Measurements from ENCODE around the gene PCSK7.
A peak's percentile ranks its signal among the peaks of the same experiment; 100 is the strongest.

PCSK7 gene

DNA sequence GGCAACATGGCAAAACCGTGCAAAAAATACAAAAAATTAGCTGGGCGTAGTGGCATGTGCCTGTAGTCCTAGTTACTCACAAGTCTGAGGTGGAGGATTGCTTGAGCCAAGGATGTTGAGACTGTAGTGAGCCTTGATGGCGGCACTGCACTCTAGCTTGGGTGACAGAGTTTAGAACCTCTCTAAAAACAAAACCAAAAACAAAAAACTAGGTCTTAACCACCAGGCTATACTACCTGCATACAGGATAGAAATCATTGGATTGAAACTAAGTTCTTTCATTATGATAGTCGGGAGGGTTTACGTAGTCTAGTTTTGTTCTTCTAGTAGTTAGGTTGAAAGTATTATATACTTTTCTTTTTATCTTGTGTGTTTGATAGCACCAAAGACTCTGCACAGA lies 6.3 kb upstream of the PCSK7 start:
- Histone ChIP-seq H3K27me3 (no peaks in the 10 kb centered on the region), H3K27ac (no peak overlapping the region), H3K4me3 (no peak overlapping the region), H3K36me3 (peaks cover 29 to 48% (median 39%) of the 10 kb centered on the region in 3 donors), H3K9me3 (no peaks in the 10 kb centered on the region), H3K4me1 (peaks cover 0 to 12% (median 7%) of the 10 kb centered on the region in 4 donors)
- DNase-seq: no peak
- intact Hi-C loops (cut with DNase I; ENCODE audit: low total_unique reads): loop anchor here (10.0 kb wide), 2 partner anchors 363 to 453 kb away; partner anchors contain the start of gene ZPR1
- no peak for TF ChIP-seq CTCF (IDR thresholded peaks at IDR 0.05)

DNA sequence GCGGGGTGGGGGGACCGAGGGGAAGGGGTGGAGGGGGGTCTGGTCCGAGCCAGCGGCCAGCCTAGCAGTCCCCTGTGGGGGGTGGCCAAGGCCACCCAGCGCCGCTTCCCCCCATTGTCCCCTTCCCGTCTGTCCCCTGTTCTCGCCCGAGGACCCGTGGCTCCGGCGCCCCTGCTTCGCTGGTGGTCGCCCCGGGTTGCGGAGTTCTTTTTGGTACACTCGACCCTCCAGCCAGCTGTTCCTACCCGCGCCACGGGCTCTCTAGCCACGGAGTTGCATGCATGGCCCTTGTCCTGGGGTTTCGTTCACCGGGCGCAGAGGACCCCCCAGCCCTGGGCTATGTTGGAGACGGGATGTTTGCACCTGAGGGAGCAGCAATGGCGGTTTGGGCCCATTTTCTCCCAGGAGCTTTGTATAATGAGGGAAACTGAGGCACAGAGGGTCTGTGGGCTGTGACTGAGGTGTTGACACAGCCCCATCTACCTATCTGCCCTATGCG lies 1.1 kb upstream of the PCSK7 start:
- Histone ChIP-seq H3K27ac (peak overlapping the region; percentile 86 to 94), H3K4me3 (peak overlapping the region; percentile 66 to 83), H3K4me1 (peaks cover 0 to 32% (median 26%) of the 10 kb centered on the region in 4 donors), H3K36me3 (peaks cover 13 to 23% (median 20%) of the 10 kb centered on the region in 3 donors), H3K9me3 (no peaks in the 10 kb centered on the region), H3K27me3 (no peaks in the 10 kb centered on the region)
- TF ChIP-seq CTCF (IDR thresholded peaks at IDR 0.05): no peak
- DNase-seq: no peak
- intact Hi-C loops (cut with DNase I; ENCODE audit: low total_unique reads): loop anchor here (5.0 to 10.0 kb wide), 4 partner anchors 41 to 448 kb away; partner anchors contain the start of genes BACE1 and ZPR1

GRCh38 chr11:117232092-117232878 lies 412 bp upstream of the PCSK7 start, which contains the start of gene RNF214:
Gene RNF214, plus strand, starts transcription at chr11:117232671. Its CDS starts 1,602 bp downstream, at chr11:117234273.
- H3K9me3 ChIP-seq: no peaks in the 10 kb centered on the region
- H3K4me3 ChIP-seq: peak within 1 kb of the TSS; percentile 66 to 83
- intact Hi-C loops (cut with DNase I; ENCODE audit: low total_unique reads): loop anchor here (5.0 to 10.0 kb wide), 4 partner anchors 40 to 447 kb away; partner anchors contain the start of genes BACE1 and ZPR1
- no peaks in the 10 kb centered on the region for H3K27me3 ChIP-seq
- H3K4me1 ChIP-seq: peaks cover 0 to 32% (median 26%) of the 10 kb centered on the region in 4 donors
- DNase-seq: peak; percentile 56 to 88
- H3K27ac ChIP-seq: peak within 1 kb of the TSS; percentile 86 to 94
- TF ChIP-seq CTCF (IDR thresholded peaks at IDR 0.05): peak; percentile 83 to 97
- peaks cover 13 to 30% (median 27%) of the 10 kb centered on the region in 3 donors for H3K36me3 ChIP-seq

DNA sequence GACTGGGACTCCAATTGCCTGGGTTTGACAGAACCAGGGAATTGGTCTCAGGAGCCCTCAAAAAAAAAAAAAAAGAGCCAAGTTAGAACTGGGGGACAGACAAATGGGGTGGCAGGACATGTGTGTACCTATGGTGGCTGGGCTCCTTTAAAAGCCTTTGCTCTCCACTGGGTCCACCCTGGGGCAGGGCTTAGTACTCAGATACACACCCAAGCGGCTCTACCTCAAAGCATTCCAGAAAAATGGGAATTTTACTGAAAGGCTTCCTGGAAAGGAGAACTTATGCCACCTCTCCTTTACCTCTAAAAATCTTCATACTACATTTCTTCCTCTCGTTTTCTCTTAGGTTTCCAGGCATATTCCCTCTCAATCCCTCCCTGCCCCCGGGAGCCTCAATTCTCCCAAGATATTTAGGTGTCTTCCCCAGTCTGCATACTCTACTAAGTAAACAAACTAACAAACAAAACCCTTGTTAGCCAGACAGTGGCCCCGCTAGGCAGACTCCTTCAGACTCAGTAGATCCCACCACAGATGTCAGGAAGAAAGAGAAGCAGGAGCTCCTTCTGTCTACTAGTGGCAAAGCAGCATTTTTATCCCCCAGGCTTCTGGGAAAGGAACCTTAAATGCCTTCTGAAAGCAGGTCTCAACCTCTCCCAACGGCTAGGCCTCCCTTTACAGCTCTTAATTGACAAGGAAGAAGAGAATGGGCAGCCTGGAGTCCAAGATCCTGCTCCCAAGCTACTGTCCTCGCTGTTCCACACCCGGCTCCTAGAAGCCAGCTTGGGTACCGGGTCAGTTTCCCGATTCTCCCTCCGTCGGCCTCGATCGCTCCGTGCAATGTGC lies 653 bp downstream of the PCSK7 start:
- Histone ChIP-seq H3K4me3 (peak overlapping the region; percentile 66 to 83), H3K27ac (peak overlapping the region; percentile 86 to 94), H3K9me3 (no peaks in the 10 kb centered on the region), H3K4me1 (peaks cover 0 to 35% (median 27%) of the 10 kb centered on the region in 4 donors), H3K27me3 (no peaks in the 10 kb centered on the region), H3K36me3 (peaks cover 18 to 39% (median 34%) of the 10 kb centered on the region in 3 donors)
- no peak for DNase-seq
- no peak for TF ChIP-seq CTCF (IDR thresholded peaks at IDR 0.05)
- intact Hi-C loops (cut with DNase I; ENCODE audit: low total_unique reads): loop anchor here (5.0 to 10.0 kb wide), 4 partner anchors 39 to 446 kb away; partner anchors contain the start of genes BACE1 and ZPR1

Data from tibial artery (tissue), 4 donors.